Measurements from ENCODE around the gene IFITM2. TPM values are rescaled to one million over a fixed set of nuclear protein-coding genes. Genes with fewer than 3 reads are reported as not detected.

IFITM2 gene
- total and polyA plus RNA-seq, 2 experiments from 2014 or later, result 59.2 to 504 TPM

DNA sequence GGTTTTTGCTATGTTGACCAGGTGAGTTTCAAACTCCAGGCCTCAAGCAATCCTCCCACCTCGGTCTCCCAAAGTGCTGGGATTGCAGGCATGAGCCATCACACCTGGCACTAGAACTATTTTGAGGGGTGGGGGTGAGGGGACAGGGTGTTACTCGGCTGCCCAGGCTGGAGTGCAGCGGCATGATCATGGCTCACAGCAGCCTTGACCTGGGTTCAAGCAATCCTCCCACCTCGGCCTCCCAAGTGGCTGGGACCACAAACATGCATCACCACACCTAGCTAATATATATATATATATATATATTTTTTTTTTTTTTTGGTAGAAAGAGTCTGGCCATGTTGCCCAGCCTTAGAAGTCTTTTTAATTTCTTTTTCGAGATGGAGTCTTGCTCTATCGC lies 30.1 kb downstream of the IFITM2 start:
- TF ChIP-seq EZH2 (IDR thresholded peaks at IDR 0.05; ENCODE audit: borderline replicate concordance) (no peak), EZH2phosphoT487 (IDR thresholded peaks at IDR 0.05; ENCODE audit: low read depth, severe bottlenecking, unreplicated experiment) (no peak), CTCF (IDR thresholded peaks at IDR 0.05; ENCODE audit: poor library complexity) (no peak)
- Histone ChIP-seq H3K27ac (no peak overlapping the region), H4K20me1 (ENCODE audit: insufficient read depth, poor library complexity, severe bottlenecking) (no peaks in the 10 kb centered on the region), H3K4me2 (no peak overlapping the region), H3K4me1 (ENCODE audit: insufficient read depth) (peaks cover 37% of the 10 kb centered on the region), H3K9me2 (replicated peaks; ENCODE audit: insufficient read depth) (no peaks in the 10 kb centered on the region), H3K9me3 (ENCODE audit: low read depth) (no peaks in the 10 kb centered on the region), H2AFZ (no peak overlapping the region), H3K27me3 (no peaks in the 10 kb centered on the region), H3K36me3 (replicated peaks; ENCODE audit: insufficient read depth, low read depth) (no peaks in the 10 kb centered on the region), H3K79me2 (no peaks in the 10 kb centered on the region), H3K4me3 (no peak overlapping the region)
- no peak for DNase-seq (ENCODE audit: low spot score)
- 99% methylated on average over 6 of the region's 6 CpGs for WGBS (ENCODE audit: low lambda C conversion rate, missing lambda C conversion rate)

DNA sequence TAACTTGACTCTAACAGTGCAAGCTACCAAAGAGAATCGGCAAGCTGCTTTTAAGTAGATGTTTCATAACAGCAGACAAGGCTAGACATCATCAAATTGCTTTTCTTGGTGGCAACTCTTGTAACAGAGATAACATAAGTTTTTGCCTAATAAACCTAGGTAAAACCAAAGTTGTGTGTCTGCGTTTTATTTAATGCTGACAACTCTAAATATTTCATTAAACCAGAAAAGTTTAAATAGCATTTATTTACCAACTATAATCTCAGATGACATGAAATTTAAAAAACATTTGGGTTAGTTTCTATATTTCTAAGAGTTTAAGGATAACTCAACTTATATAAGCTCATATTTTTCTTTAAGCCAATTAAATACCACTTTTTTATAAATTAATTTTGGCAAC lies 32.3 kb downstream of the IFITM2 start:
- Histone ChIP-seq H3K27ac (no peak overlapping the region), H3K36me3 (replicated peaks; ENCODE audit: insufficient read depth, low read depth) (no peaks in the 10 kb centered on the region), H3K9me2 (replicated peaks; ENCODE audit: insufficient read depth) (no peaks in the 10 kb centered on the region), H4K20me1 (ENCODE audit: insufficient read depth, poor library complexity, severe bottlenecking) (no peaks in the 10 kb centered on the region), H3K79me2 (no peaks in the 10 kb centered on the region), H3K4me3 (no peak overlapping the region), H3K27me3 (no peaks in the 10 kb centered on the region), H3K4me2 (no peak overlapping the region), H3K9me3 (ENCODE audit: low read depth) (no peaks in the 10 kb centered on the region), H2AFZ (no peak overlapping the region), H3K4me1 (ENCODE audit: insufficient read depth) (peaks cover 20% of the 10 kb centered on the region)
- 91% methylated on average over 2 of the region's 2 CpGs for WGBS (ENCODE audit: low lambda C conversion rate, missing lambda C conversion rate)
- no peak for DNase-seq (ENCODE audit: low spot score)
- TF ChIP-seq CTCF (IDR thresholded peaks at IDR 0.05; ENCODE audit: poor library complexity) (no peak), EZH2 (IDR thresholded peaks at IDR 0.05; ENCODE audit: borderline replicate concordance) (no peak), EZH2phosphoT487 (IDR thresholded peaks at IDR 0.05; ENCODE audit: low read depth, severe bottlenecking, unreplicated experiment) (no peak)

- Histone ChIP-seq H3K79me2 (no peaks in the 10 kb centered on the region), H3K27me3 (no peaks in the 10 kb centered on the region), H3K9me3 (ENCODE audit: low read depth) (no peaks in the 10 kb centered on the region), H3K4me3 (no peak overlapping the region), H3K4me2 (no peak overlapping the region), H3K4me1 (ENCODE audit: insufficient read depth) (peaks cover 13% of the 10 kb centered on the region), H4K20me1 (ENCODE audit: insufficient read depth, poor library complexity, severe bottlenecking) (no peaks in the 10 kb centered on the region), H2AFZ (no peak overlapping the region), H3K36me3 (replicated peaks; ENCODE audit: insufficient read depth, low read depth) (no peaks in the 10 kb centered on the region), H3K27ac (no peak overlapping the region), H3K9me2 (replicated peaks; ENCODE audit: insufficient read depth) (no peaks in the 10 kb centered on the region)
- TF ChIP-seq EZH2 (IDR thresholded peaks at IDR 0.05; ENCODE audit: borderline replicate concordance) (no peak), CTCF (IDR thresholded peaks at IDR 0.05; ENCODE audit: poor library complexity) (no peak), EZH2phosphoT487 (IDR thresholded peaks at IDR 0.05; ENCODE audit: low read depth, severe bottlenecking, unreplicated experiment) (no peak)
- WGBS (ENCODE audit: low lambda C conversion rate, missing lambda C conversion rate), result 54% methylated on average over 5 of the region's 5 CpGs
- no peak for DNase-seq (ENCODE audit: low spot score)
These were observed 33.2 kb downstream of the IFITM2 start for GRCh38 chr11:340539-341512.

Data from hepatocyte (in vitro differentiated cells).